HepG2 (cell line): ENCODE measurements around the gene FAM219A. TPM values are rescaled to one million over a fixed set of nuclear protein-coding genes. Genes with fewer than 3 reads are reported as not detected.

Experiments
- ATAC-seq: fragments of 200-7000 bp; cut with Tn5 transposase; 3 replicates; pipeline ENCODE4 v1.9.1; 2020; ENCODE audit warnings: mild to moderate bottlenecking, moderate library complexity
- BruUV-seq: library from RNA; stranded (reverse); fragments of 400-500 nt; replicated peaks from 2 replicates; lab custom pipeline; 2021; lab: Mats Ljungman, UMichigan
- CTCF ChIA-PET: fragments of 300-600 bp; formaldehyde crosslinking; extraction: SDS; loops from one replicate; lab custom pipeline; 2021; ENCODE audit warnings: low total read pairs, inconsistent platforms, low intra/inter-chr PET ratio; lab: Yijun Ruan, JAX
- POLR2A ChIA-PET: fragments of 350-600 bp; sonication (Branson Sonifier 250); formaldehyde crosslinking; loops from one replicate; lab custom pipeline; 2020; ENCODE audit warnings: antibody characterized with exemption, inconsistent platforms; lab: Yijun Ruan, JAX
- DNase-seq: peaks from one replicate; pipeline ENCODE4 v3.0.0-alpha.2; 2015; ENCODE audit warnings: low spot score
- FAIRE-seq: peaks from 3 replicates; lab custom pipeline; 2011; peaks lifted over from hg19 to GRCh38; lab: Jason Lieb, UNC
- H2AFZ ChIP-seq: one replicate; pipeline ENCODE4 v1.6.1; 2011; ENCODE audit warnings: low read length, inconsistent platforms
- H3K27ac ChIP-seq: fragments of 300-600 bp; 3 replicates; pipeline ENCODE4 v1.8.0; 2011; ENCODE audit warnings: mixed run types, mild to moderate bottlenecking, mixed read lengths, low read length, inconsistent platforms; ENCODE audit not compliant: insufficient read depth; ENCODE audit errors: extremely low read length
- H3K27me3 ChIP-seq, 2 experiments: fragments of 200-600 bp in 1 of 2; 2 replicates in 1 of 2; 3 replicates in 1 of 2; pipeline versions ENCODE4 v1.6.0 to v1.8.0; 2011; ENCODE audit warnings: low read length in 2 of 2, mild to moderate bottlenecking in 2 of 2, moderate library complexity in 2 of 2, inconsistent platforms in 1 of 2; ENCODE audit not compliant: insufficient read depth in 2 of 2, control insufficient read depth in 1 of 2
- H3K36me3 ChIP-seq, 2 experiments: fragments of 200-600 bp in 1 of 2; replicated peaks in 1 of 2; 2 replicates in 1 of 2; 3 replicates in 1 of 2; pipeline versions ENCODE4 v1.5.1 to v1.8.0; 2011; ENCODE audit warnings: low read length in 2 of 2, inconsistent platforms in 1 of 2; ENCODE audit not compliant: insufficient read depth in 2 of 2, control insufficient read depth in 1 of 2
- H3K4me1 ChIP-seq: 2 replicates; pipeline ENCODE4 v1.5.1; 2012; ENCODE audit warnings: low read length, inconsistent platforms; ENCODE audit not compliant: insufficient read depth
- H3K4me2 ChIP-seq: 2 replicates; pipeline ENCODE4 v1.6.0; 2011; ENCODE audit warnings: low read depth, low read length, inconsistent platforms
- H3K4me3 ChIP-seq, 3 experiments: fragments of 200-600 bp in 1 of 3; sonication (generic), shearing (Covaris generic) in 1 of 3; replicated peaks in 1 of 3; 2 replicates each; pipeline ENCODE4 v1.5.1; 2011 to 2016; ENCODE audit warnings: low read length in 3 of 3, inconsistent platforms in 2 of 3, low read depth in 2 of 3, mild to moderate bottlenecking in 2 of 3, control low read depth in 1 of 3, mixed read lengths in 1 of 3; ENCODE audit not compliant: insufficient read depth in 1 of 3
- H3K79me2 ChIP-seq: one replicate; pipeline ENCODE4 v1.6.1; 2011; ENCODE audit warnings: low read length, inconsistent platforms; ENCODE audit not compliant: insufficient read depth
- H3K9ac ChIP-seq: 2 replicates; pipeline ENCODE4 v1.6.0; 2011; ENCODE audit warnings: mild to moderate bottlenecking, low read depth, low read length, inconsistent platforms; ENCODE audit not compliant: insufficient read depth
- H3K9me3 ChIP-seq: 2 replicates; pipeline ENCODE4 v1.5.1; 2012; ENCODE audit warnings: mild to moderate bottlenecking, low read length
- H4K20me1 ChIP-seq: 2 replicates; pipeline ENCODE4 v1.6.0; 2011; ENCODE audit warnings: inconsistent platforms, mild to moderate bottlenecking, low read length, moderate library complexity; ENCODE audit not compliant: insufficient read depth
- KDM5A ChIP-seq: fragments of 200-600 bp; sonication (generic); IDR thresholded peaks from 2 replicates; pipeline ENCODE4 v1.7.0; 2018; ENCODE audit warnings: antibody characterized with exemption, mild to moderate bottlenecking, low read length, borderline replicate concordance
- MIER3 ChIP-seq: IDR thresholded peaks from 2 replicates; pipeline ENCODE4 v1.6.1; 2016; ENCODE audit warnings: missing compliant biosample characterization, borderline replicate concordance
- TBX3 ChIP-seq: fragments of 450-650 bp; IDR thresholded peaks from 2 replicates; pipeline ENCODE4 v1.6.1; 2017; ENCODE audit warnings: antibody characterized with exemption, mild to moderate bottlenecking, inconsistent platforms, borderline replicate concordance
- UBTF ChIP-seq: sonication (generic); formaldehyde crosslinking; IDR thresholded peaks from 2 replicates; pipeline ENCODE4 v1.4.0; 2020; ENCODE audit warnings: mild to moderate bottlenecking, missing genetic modification reagents
- ZFP36 ChIP-seq: fragments of 150-350 bp; IDR thresholded peaks from 2 replicates; pipeline ENCODE4 v1.6.1; 2018; ENCODE audit warnings: borderline replicate concordance, low read length, low read depth; ENCODE audit not compliant: partially characterized antibody
- ZNF263 ChIP-seq: sonication (generic); formaldehyde crosslinking; IDR thresholded peaks from 2 replicates; pipeline ENCODE4 v1.4.0; 2020; ENCODE audit warnings: missing genetic modification reagents
- ZNF318 ChIP-seq: sonication (generic); formaldehyde crosslinking; IDR thresholded peaks from 2 replicates; pipeline ENCODE4 v1.4.0; 2020; ENCODE audit warnings: mild to moderate bottlenecking, missing genetic modification reagents
- ZNF354B ChIP-seq: sonication (generic); formaldehyde crosslinking; IDR thresholded peaks from 2 replicates; pipeline ENCODE4 v1.8.0; 2022; ENCODE audit warnings: mild to moderate bottlenecking, missing genetic modification reagents
- ZNF672 ChIP-seq: sonication (generic); formaldehyde crosslinking; IDR thresholded peaks from 2 replicates; pipeline ENCODE4 v1.8.1; 2022; ENCODE audit warnings: missing genetic modification reagents
- ZNF878 ChIP-seq: sonication (generic); formaldehyde crosslinking; IDR thresholded peaks from 2 replicates; pipeline ENCODE4 v1.8.1; 2023; ENCODE audit warnings: mild to moderate bottlenecking, missing genetic modification reagents, moderate library complexity
- ZSCAN9 ChIP-seq: IDR thresholded peaks from 2 replicates; pipeline ENCODE4 v1.6.1; 2016; ENCODE audit warnings: borderline replicate concordance
- WGBS: methylation state at CpG from one replicate; pipeline ENCODE4 v1.1.6; 2017; ENCODE audit warnings: low lambda C conversion rate; 5-methylcytosine and 5-hydroxymethylcytosine counted together
- in situ Hi-C: cut with HindIII; loops from 2 replicates; pipeline ENCODE4 v1.10.0; 2017; ENCODE audit warnings: low pct_unique_long_range_greater_than_20kb; ENCODE audit not compliant: extremely low pct_ligation_motif_present
- intact Hi-C: fragments of 100-400 bp; cut with micrococcal nuclease; formaldehyde crosslinking; loops from one replicate; pipeline ENCODE4 v1.10.0; 2022; ENCODE audit not compliant: unreplicated experiment
- polyA plus RNA-seq, 8 experiments: library from polyadenylated mRNA; depleted of rRNA in 3 of 8; stranded (reverse) in 7 of 8; unstranded in 1 of 8; fragments of >200 nt; fragmentation: Illumina TruSeq in 4 of 8; extraction: Trizol in 4 of 8; gene quantifications; 2 replicates each; pipeline versions ENCODE4 v1.2.1 to v1.2.3, GENCODE V29; 2011 to 2016; ENCODE audit warnings: low read depth in 4 of 8, missing spikeins in 1 of 8, mixed read lengths in 1 of 8; ENCODE audit not compliant: insufficient read depth in 1 of 8
- total RNA-seq, 5 experiments: library from RNA; depleted of rRNA; stranded (reverse); fragments of >200 nt; fragmentation: Illumina TruSeq; extraction: Trizol; gene quantifications; 2 replicates each; pipeline ENCODE4 v1.2.3, GENCODE V29; 2016; ENCODE audit warnings: low read depth in 1 of 5
- TF ChIP-seq, protein P1 (sequence below): sonication (generic); formaldehyde crosslinking; IDR thresholded peaks from 2 replicates; pipeline ENCODE4 v1.4.0; 2020; ENCODE audit warnings: mild to moderate bottlenecking, missing genetic modification reagents

The FAM219A gene
- total and polyA plus RNA-seq, 2 of the 13 experiments (the other 11 are each of a cell fraction or from before 2014, with no cell fraction given), result 3.9 to 6.4 TPM

DNA sequence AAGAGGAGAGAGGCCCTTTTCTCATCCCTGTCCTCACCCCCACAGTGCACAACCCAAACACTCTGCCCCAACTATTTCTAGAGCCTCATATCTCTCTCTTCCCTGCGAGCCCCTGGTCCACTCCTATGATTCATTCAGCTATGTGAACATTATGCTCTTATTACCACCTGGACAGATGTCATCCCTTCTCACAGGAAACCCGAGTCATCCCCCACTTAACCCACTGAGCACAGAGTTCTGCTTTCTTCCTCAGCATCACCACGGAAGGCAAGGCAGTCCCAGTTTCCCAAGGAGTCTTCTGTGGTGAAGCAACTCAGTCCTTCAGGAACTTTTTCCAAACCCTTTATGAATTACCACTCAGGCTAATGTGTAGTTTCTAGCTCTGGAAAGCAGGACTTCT is 1.6 kb upstream of the FAM219A start:
- 46% methylated on average over 3 of the region's 3 CpGs for WGBS
- no peak overlapping the region for H3K4me3 ChIP-seq
- no peak for FAIRE-seq
- no peak for DNase-seq
- BruUV-seq, result no TSS peak
- POLR2A ChIA-PET, result no interaction called here
- H3K36me3 ChIP-seq, result no peaks in the 10 kb centered on the region
- no peak overlapping the region for H3K9ac ChIP-seq
- CTCF ChIA-PET, result no interaction called here
- no peak overlapping the region for H3K4me2 ChIP-seq
- H3K79me2 ChIP-seq, result peaks cover 2% of the 10 kb centered on the region
- ATAC-seq, result no peak
- no peaks in the 10 kb centered on the region; a peak in 1 of 5 replicates for H3K27me3 ChIP-seq
- in situ Hi-C loops (no loop called here), intact Hi-C loops (no loop called here)
- no peak overlapping the region for H3K27ac ChIP-seq
- 0 out of 2 replicates have a peak, but pooled peaks cover under 1% of the 10 kb centered on the region for H4K20me1 ChIP-seq
- H2AFZ ChIP-seq, result no peak overlapping the region
- H3K9me3 ChIP-seq, result no peaks in the 10 kb centered on the region
- H3K4me1 ChIP-seq, result peaks cover 22% of the 10 kb centered on the region
- no peak for TF ChIP-seq ZNF318 (CRISPR knock-in tag)
- no peak for TF ChIP-seq ZNF672 (CRISPR knock-in tag)
- TF ChIP-seq ZNF878 (CRISPR knock-in tag), result no peak
- no peak for TF ChIP-seq ZFP36
- TF ChIP-seq, protein P1, sequence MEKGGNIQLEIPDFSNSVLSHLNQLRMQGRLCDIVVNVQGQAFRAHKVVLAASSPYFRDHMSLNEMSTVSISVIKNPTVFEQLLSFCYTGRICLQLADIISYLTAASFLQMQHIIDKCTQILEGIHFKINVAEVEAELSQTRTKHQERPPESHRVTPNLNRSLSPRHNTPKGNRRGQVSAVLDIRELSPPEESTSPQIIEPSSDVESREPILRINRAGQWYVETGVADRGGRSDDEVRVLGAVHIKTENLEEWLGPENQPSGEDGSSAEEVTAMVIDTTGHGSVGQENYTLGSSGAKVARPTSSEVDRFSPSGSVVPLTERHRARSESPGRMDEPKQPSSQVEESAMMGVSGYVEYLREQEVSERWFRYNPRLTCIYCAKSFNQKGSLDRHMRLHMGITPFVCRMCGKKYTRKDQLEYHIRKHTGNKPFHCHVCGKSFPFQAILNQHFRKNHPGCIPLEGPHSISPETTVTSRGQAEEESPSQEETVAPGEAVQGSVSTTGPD (CRISPR knock-in tag), result no peak
- no peak for TF ChIP-seq ZNF354B (CRISPR knock-in tag)
- no peak for TF ChIP-seq ZNF263 (CRISPR knock-in tag)
- no peak for TF ChIP-seq KDM5A
- TF ChIP-seq TBX3, result no peak
- no peak for TF ChIP-seq ZSCAN9 (CRISPR knock-in tag)
- TF ChIP-seq MIER3, result no peak
- TF ChIP-seq UBTF (CRISPR knock-in tag), result no peak
